Tibial artery (tissue), 4 donors: Measurements from ENCODE around the gene MSX1.

Experiments
- DNase-seq, 2 donors: peaks; one replicate each; pipeline ENCODE4 v3.0.0-alpha.2; 2019
- H3K27ac ChIP-seq, 2 donors: fragments of 200-600 bp; sonication (generic) in 1 of 2; 1 replicate in 1 of 2; 2 replicates in 1 of 2; pipeline ENCODE4 v1.5.1; 2018 to 2019; ENCODE audit warnings: mild to moderate bottlenecking in 1 of 2
- H3K27me3 ChIP-seq, 2 donors: fragments of 200-600 bp; sonication (generic) in 1 of 2; one replicate each; pipeline versions ENCODE4 v1.5.1 to v1.6.0; 2016 to 2019
- H3K36me3 ChIP-seq, 3 donors: fragments of 200-600 bp; sonication (generic) in 2 of 3; one replicate each; pipeline ENCODE4 v1.5.1; 2016 to 2019; ENCODE audit warnings: mild to moderate bottlenecking in 2 of 3
- H3K4me1 ChIP-seq, 4 donors: fragments of 200-600 bp; sonication (generic) in 2 of 4; 1 replicate in 3 of 4; 2 replicates in 1 of 4; pipeline ENCODE4 v1.5.1; 2016 to 2019
- H3K4me3 ChIP-seq, 2 donors: fragments of 200-600 bp; sonication (generic) in 1 of 2; 1 replicate in 1 of 2; 2 replicates in 1 of 2; pipeline ENCODE4 v1.5.1; 2018 to 2019; ENCODE audit warnings: mild to moderate bottlenecking in 2 of 2
- H3K9me3 ChIP-seq, 3 donors: fragments of 200-600 bp; sonication (generic) in 1 of 3; one replicate each; pipeline ENCODE4 v1.5.1; 2016 to 2019
- CTCF ChIP-seq, 2 experiments: fragments of 200-600 bp in 1 of 2; fragments of 450-650 bp in 1 of 2; IDR thresholded peaks; one replicate each; pipeline ENCODE4 v1.5.1; 2017 to 2019; ENCODE audit warnings: antibody characterized with exemption in 2 of 2, mild to moderate bottlenecking in 1 of 2, moderate library complexity in 1 of 2
- intact Hi-C: fragments of 100-400 bp; cut with DNase I; formaldehyde crosslinking; loops from one replicate; pipeline ENCODE4 v1.15.0; 2023; ENCODE audit warnings: low total_unique reads

Gene MSX1

GRCh38 chr4:4880492-4880891, 21.0 kb downstream of the MSX1 start:
- no peak overlapping the region for H3K4me3 ChIP-seq
- intact Hi-C loops = no loop called here
- DNase-seq = no peak
- H3K27me3 ChIP-seq = peaks cover 0 to 41% of the 10 kb centered on the region in 2 donors
- no peaks in the 10 kb centered on the region for H3K4me1 ChIP-seq
- TF ChIP-seq CTCF (IDR thresholded peaks at IDR 0.05) = no peak
- no peaks in the 10 kb centered on the region for H3K9me3 ChIP-seq
- no peaks in the 10 kb centered on the region for H3K36me3 ChIP-seq
- H3K27ac ChIP-seq = peak overlapping the region in 1 of 2 donors; percentile 5

- Histone ChIP-seq H3K27ac (no peak overlapping the region), H3K36me3 (no peaks in the 10 kb centered on the region), H3K27me3 (peaks cover 0 to 34% of the 10 kb centered on the region in 2 donors), H3K9me3 (no peaks in the 10 kb centered on the region), H3K4me3 (no peak overlapping the region), H3K4me1 (no peaks in the 10 kb centered on the region)
- intact Hi-C loops = no loop called here
- TF ChIP-seq CTCF (IDR thresholded peaks at IDR 0.05) = no peak
- DNase-seq = no peak
These were observed 22.0 kb downstream of the MSX1 start for GRCh38 chr4:4881432-4881831.

GRCh38 chr4:4884611-4885010, 25.1 kb downstream of the MSX1 start:
- H3K27me3 ChIP-seq = peaks cover 0 to 22% of the 10 kb centered on the region in 2 donors
- H3K36me3 ChIP-seq = no peaks in the 10 kb centered on the region
- DNase-seq = peak in 1 of 2 donors; percentile 13
- TF ChIP-seq CTCF (IDR thresholded peaks at IDR 0.05) = no peak
- H3K9me3 ChIP-seq = no peaks in the 10 kb centered on the region
- H3K27ac ChIP-seq = no peak overlapping the region
- no peaks in the 10 kb centered on the region for H3K4me1 ChIP-seq
- no peak overlapping the region for H3K4me3 ChIP-seq
- intact Hi-C loops = no loop called here

GRCh38 chr4:4887426-4887825, 28.0 kb downstream of the MSX1 start:
- Histone ChIP-seq H3K27me3 (peaks cover 0 to 17% of the 10 kb centered on the region in 2 donors), H3K9me3 (no peaks in the 10 kb centered on the region), H3K4me1 (peaks cover 0 to 7% (median 0%) of the 10 kb centered on the region in 4 donors), H3K27ac (no peak overlapping the region), H3K4me3 (no peak overlapping the region), H3K36me3 (no peaks in the 10 kb centered on the region)
- no peak for DNase-seq
- intact Hi-C loops = no loop called here
- TF ChIP-seq CTCF (IDR thresholded peaks at IDR 0.05) = no peak

- Histone ChIP-seq H3K36me3 (no peaks in the 10 kb centered on the region), H3K27me3 (peaks cover 0 to 13% of the 10 kb centered on the region in 2 donors), H3K4me3 (no peak overlapping the region), H3K4me1 (peaks cover 0 to 7% (median 0%) of the 10 kb centered on the region in 4 donors), H3K27ac (no peak overlapping the region), H3K9me3 (no peaks in the 10 kb centered on the region)
- intact Hi-C loops = no loop called here
- no peak for TF ChIP-seq CTCF (IDR thresholded peaks at IDR 0.05)
- peak in 1 of 2 donors; percentile 55 for DNase-seq
These were observed 29.2 kb downstream of the MSX1 start for GRCh38 chr4:4888695-4889094.

- no peaks in the 10 kb centered on the region for H3K9me3 ChIP-seq
- H3K36me3 ChIP-seq = no peaks in the 10 kb centered on the region
- H3K4me3 ChIP-seq = no peak overlapping the region
- DNase-seq = peak in 1 of 2 donors; percentile 48
- H3K4me1 ChIP-seq = peaks cover 0 to 7% (median 0%) of the 10 kb centered on the region in 4 donors
- intact Hi-C loops = no loop called here
- no peak for TF ChIP-seq CTCF (IDR thresholded peaks at IDR 0.05)
- peaks cover 0 to 13% of the 10 kb centered on the region in 2 donors for H3K27me3 ChIP-seq
- no peak overlapping the region for H3K27ac ChIP-seq
These were observed 30.3 kb downstream of the MSX1 start for GRCh38 chr4:4889781-4890180.
